ENCODE results near the gene SPOP.
"Not testable (repeated sequence)": the region's sequence is repeated elsewhere in the genome, so short reads cannot be mapped to it uniquely, and the experiment has no call there.

The SPOP gene

GRCh38 chr17:49571283-49571682 lies 106.6 kb downstream of the SPOP start:
- no peak for DNase-seq

- DNase-seq, result no peak
Observed at GRCh38 chr17:49570540-49571242, 107.2 kb downstream of the SPOP start.

GRCh38 chr17:49568695-49569047 lies 109.2 kb downstream of the SPOP start:
- DNase-seq, result not testable (repeated sequence)

- DNase-seq, result peak; percentile 57
Observed at GRCh38 chr17:49567871-49568694, 109.8 kb downstream of the SPOP start.

- no peak for DNase-seq
Observed at GRCh38 chr17:49567104-49567521, 110.8 kb downstream of the SPOP start.

- DNase-seq, result no peak
Observed at GRCh38 chr17:49566668-49567071, 111.2 kb downstream of the SPOP start.

GRCh38 chr17:49565948-49566491 lies 111.9 kb downstream of the SPOP start:
- no peak for DNase-seq

GRCh38 chr17:49564638-49565037 lies 113.3 kb downstream of the SPOP start:
- no peak for DNase-seq

- DNase-seq, result peak; percentile 41
Observed at GRCh38 chr17:49557312-49558024, 120.4 kb downstream of the SPOP start.

- peak; percentile 75 for DNase-seq
Observed at GRCh38 chr17:49556223-49556943, 121.5 kb downstream of the SPOP start.

GRCh38 chr17:49555495-49556222 lies 122.2 kb downstream of the SPOP start:
- DNase-seq, result no peak

- no peak for DNase-seq
Observed at GRCh38 chr17:49554694-49555494, 123.0 kb downstream of the SPOP start.

- DNase-seq, result no peak
Observed at GRCh38 chr17:49553676-49554335, 124.1 kb downstream of the SPOP start.

- DNase-seq, result no peak
Observed at GRCh38 chr17:49552070-49552751, 125.7 kb downstream of the SPOP start.

GRCh38 chr17:49551221-49552069 lies 126.5 kb downstream of the SPOP start:
- no peak for DNase-seq

GRCh38 chr17:49550764-49551163 lies 127.1 kb downstream of the SPOP start:
- not testable (repeated sequence) for DNase-seq

- no peak for DNase-seq
Observed at GRCh38 chr17:49549691-49550678, 127.9 kb downstream of the SPOP start.

- DNase-seq, result no peak
Observed at GRCh38 chr17:49549311-49549605, 128.6 kb downstream of the SPOP start.

All from GDM1 (cell line).